Lower leg skin (tissue), 4 donors: ENCODE measurements around the gene ZNF22. TPM values are rescaled to one million over a fixed set of nuclear protein-coding genes. Genes with fewer than 3 reads are reported as not detected.

ENCODE experiments used
- DNase-seq, 2 donors: peaks; one replicate each; pipeline ENCODE4 v3.0.0-alpha.2; 2019; ENCODE audit warnings: low spot score in 2 of 2
- H3K4me3 ChIP-seq: fragments of 200-600 bp; sonication (generic); 2 replicates; pipeline ENCODE4 v1.5.1; 2017; ENCODE audit warnings: mild to moderate bottlenecking, low read depth; ENCODE audit not compliant: poor library complexity, severe bottlenecking
- POLR2A ChIP-seq, 2 donors: fragments of 450-650 bp; IDR thresholded peaks; one replicate each; pipeline ENCODE4 v1.6.1; 2016 to 2017; ENCODE audit warnings: antibody characterized with exemption in 2 of 2, mild to moderate bottlenecking in 1 of 2, moderate library complexity in 1 of 2
- WGBS, 2 donors: methylation state at CpG; one replicate each; pipeline ENCODE4 v1.1.5; 2018; 5-methylcytosine and 5-hydroxymethylcytosine counted together
- intact Hi-C: fragments of 100-400 bp; cut with DNase I; formaldehyde crosslinking; loops from one replicate; pipeline ENCODE4 v1.15.0; 2023; ENCODE audit warnings: low total_unique reads
- total RNA-seq, 4 donors: library from RNA; depleted of rRNA; stranded (reverse); fragments of >200 nt; gene quantifications; one replicate each; pipeline ENCODE4 v1.1.0, GENCODE V29; 2016
- TF ChIP-seq, protein P1 (sequence below), 3 donors: fragments of 450-650 bp; IDR thresholded peaks; one replicate each; pipeline ENCODE4 v1.5.1; 2016; ENCODE audit warnings: antibody characterized with exemption in 3 of 3, mild to moderate bottlenecking in 3 of 3, moderate library complexity in 2 of 3

The ZNF22 gene
- total RNA-seq, 4 donors from 2014 or later, result 6.7 to 14.1 (median 9.4) TPM

DNA sequence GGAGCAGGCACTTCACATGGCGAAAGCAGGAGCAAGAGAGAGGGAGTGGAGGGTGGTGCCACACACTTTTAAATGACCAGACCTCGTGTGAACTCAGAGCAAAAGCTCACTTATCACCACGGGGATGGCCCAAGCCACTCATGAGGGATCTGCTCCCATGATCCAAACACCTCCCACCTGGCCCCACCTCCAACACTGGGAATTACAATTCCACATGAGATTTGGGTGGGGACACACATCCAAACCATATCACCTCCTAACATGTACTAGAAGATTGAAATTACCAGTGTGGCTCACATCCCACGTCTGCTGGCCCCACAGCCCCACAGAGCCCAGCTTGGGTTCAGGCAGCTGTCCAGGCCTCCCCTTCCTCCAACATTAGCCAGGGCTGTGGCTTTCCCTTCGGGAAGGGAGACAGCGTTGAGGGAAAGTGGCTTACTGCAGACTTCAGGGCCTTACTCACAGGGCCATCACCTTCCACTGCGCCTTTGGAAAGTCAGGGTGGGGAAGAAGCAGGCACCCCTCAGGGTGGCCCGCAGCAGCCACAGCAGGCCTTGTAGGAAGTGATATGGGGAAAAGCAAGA is 29.8 kb upstream of the ZNF22 start:
- no peak for TF ChIP-seq POLR2A (IDR thresholded peaks at IDR 0.05)
- TF ChIP-seq, protein P1, sequence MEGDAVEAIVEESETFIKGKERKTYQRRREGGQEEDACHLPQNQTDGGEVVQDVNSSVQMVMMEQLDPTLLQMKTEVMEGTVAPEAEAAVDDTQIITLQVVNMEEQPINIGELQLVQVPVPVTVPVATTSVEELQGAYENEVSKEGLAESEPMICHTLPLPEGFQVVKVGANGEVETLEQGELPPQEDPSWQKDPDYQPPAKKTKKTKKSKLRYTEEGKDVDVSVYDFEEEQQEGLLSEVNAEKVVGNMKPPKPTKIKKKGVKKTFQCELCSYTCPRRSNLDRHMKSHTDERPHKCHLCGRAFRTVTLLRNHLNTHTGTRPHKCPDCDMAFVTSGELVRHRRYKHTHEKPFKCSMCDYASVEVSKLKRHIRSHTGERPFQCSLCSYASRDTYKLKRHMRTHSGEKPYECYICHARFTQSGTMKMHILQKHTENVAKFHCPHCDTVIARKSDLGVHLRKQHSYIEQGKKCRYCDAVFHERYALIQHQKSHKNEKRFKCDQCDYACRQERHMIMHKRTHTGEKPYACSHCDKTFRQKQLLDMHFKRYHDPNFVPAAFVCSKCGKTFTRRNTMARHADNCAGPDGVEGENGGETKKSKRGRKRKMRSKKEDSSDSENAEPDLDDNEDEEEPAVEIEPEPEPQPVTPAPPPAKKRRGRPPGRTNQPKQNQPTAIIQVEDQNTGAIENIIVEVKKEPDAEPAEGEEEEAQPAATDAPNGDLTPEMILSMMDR (IDR thresholded peaks at IDR 0.05), result no peak
- no peak overlapping the region for H3K4me3 ChIP-seq
- 96 to 97% methylated on average over 8 of the region's 8 CpGs for WGBS, 2 donors
- intact Hi-C loops, result no loop called here
- DNase-seq, result peak in 1 of 2 donors; percentile 76

DNA sequence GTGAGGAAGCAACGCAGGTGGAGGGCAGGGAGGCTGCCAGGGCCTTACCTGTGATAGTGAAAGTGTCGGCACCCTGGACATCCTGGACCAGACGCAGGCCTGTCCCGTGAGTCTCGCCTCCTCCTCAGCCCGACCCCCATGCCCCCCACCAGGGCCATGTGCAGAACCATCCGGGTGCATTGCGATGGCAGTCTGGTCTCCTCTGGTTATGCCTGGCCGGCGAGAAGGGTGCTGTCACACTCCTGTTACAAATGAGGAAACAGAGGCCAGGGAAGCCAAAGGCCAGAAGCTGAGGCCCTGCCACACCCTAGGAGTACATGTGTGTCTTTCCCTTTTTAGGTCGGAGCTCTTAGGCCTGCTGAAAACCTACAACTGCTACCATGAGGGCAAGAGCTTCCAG is 29.3 kb upstream of the ZNF22 start:
- no peak overlapping the region for H3K4me3 ChIP-seq
- TF ChIP-seq, protein P1 (IDR thresholded peaks at IDR 0.05), result no peak
- no peak for TF ChIP-seq POLR2A (IDR thresholded peaks at IDR 0.05)
- 84 to 93% methylated on average over 11 of the region's 11 CpGs for WGBS, 2 donors
- intact Hi-C loops, result no loop called here
- peak in 1 of 2 donors; percentile 86 for DNase-seq

DNA sequence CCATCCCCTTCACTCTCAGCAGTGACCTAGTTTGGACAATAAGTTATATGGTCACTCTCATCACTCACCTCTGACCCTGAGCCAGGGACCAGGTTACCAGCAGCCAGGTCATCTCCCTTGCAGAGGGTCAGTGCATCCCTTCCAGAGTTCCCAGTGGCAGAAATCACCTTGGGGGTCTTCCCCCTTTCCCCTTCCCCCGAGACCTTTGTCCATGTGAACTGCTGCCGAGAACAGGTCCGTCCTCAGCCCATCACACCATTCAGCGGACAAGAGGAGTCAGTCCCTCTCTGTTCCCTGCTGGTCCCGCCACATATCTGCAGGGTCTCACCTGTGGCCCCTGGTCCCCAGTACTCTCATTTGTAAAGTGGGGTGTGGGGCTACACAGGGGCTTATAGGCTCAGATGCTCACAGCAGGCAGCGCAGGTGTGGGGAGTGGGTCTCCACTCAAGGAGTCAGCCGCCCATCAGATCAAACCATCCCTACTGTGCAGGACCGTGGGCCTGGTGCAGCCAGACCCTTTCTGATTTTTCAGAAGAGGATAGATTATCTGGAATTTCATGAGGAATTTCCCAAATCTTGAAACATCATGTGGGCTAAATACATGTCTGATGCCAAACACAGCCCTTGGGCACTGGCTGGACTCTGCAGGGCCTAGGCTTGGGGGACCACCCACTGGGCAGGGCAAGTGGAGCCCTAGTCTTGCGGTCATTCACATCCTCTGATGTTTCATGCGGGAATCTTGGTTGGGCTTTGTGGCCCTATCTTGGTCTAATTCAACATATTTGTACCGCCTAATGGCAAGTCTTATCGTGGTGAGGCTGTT is 28.6 kb upstream of the ZNF22 start:
- intact Hi-C loops, result no loop called here
- no peak overlapping the region for H3K4me3 ChIP-seq
- peak in 1 of 2 donors; percentile 68 for DNase-seq
- TF ChIP-seq POLR2A (IDR thresholded peaks at IDR 0.05), result no peak
- TF ChIP-seq, protein P1 (IDR thresholded peaks at IDR 0.05), result no peak
- 97% methylated on average over 12 of the region's 12 CpGs for WGBS, 2 donors

DNA sequence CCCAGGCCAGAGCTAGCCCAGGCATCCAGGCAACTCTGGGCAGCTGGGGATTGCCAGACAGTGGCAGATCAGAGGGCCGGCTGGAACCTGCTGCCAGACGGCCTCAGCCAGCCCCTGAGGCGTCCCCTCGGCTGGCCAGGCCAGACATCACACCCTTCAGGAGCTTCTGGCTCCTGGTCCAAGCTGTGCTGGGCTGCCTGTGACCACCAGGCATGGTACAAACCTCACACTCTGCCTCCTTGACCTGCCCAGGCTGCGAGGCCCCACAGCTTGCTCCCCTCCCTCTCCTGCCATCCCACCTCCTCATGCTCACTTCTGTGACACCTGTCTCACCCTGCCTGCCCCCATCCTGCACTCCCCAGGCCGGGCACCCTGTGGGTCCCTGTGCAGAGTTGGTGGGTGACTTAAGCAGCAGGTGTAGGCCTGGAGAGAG is 27.8 kb upstream of the ZNF22 start:
- no peak overlapping the region for H3K4me3 ChIP-seq
- WGBS, 2 donors, result 85 to 94% methylated on average over 6 of the region's 6 CpGs
- no peak for TF ChIP-seq POLR2A (IDR thresholded peaks at IDR 0.05)
- intact Hi-C loops, result no loop called here
- DNase-seq, result no peak

DNA sequence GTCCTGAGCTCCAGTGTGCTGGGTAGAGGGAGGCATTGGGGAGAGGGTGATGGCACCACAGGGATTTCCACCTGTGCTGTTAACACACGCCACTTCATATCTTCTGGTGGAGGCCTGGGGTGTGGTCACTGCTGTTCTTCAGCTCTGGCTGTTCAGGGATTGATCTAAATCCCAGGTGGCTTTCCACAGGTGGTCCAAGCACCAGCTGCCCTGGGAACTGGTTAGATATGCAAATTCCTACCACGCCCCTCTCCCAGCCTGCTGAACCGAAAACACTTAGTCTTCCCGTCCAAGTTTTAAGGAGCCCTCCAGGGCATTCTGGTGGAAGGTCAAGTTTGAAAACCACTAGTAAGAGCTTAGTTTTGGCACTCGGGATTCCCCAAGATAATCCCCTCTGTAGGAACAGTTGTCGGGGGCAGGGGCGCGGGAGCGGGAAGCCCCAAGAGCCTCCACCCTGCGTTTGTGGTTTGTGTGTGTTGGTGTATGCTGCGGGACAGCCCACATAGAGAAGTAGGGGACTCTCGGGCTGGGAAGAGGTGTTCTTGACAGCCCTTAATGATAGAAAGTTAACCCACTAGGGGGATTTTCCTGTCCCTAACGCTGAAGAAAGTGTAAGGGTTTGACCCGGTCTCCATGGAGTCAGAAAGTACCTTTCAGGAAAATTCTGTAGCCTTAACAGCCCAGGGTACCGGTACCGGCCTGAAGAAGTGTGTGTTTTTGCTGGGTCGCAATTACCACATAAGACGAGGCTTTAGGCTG is 27.2 kb upstream of the ZNF22 start:
- no peak for DNase-seq
- 69 to 72% methylated on average over 17 to 18 of the region's 18 CpGs for WGBS, 2 donors
- TF ChIP-seq, protein P1 (IDR thresholded peaks at IDR 0.05), result no peak
- TF ChIP-seq POLR2A (IDR thresholded peaks at IDR 0.05), result no peak
- H3K4me3 ChIP-seq, result no peak overlapping the region
- intact Hi-C loops, result no loop called here

DNA sequence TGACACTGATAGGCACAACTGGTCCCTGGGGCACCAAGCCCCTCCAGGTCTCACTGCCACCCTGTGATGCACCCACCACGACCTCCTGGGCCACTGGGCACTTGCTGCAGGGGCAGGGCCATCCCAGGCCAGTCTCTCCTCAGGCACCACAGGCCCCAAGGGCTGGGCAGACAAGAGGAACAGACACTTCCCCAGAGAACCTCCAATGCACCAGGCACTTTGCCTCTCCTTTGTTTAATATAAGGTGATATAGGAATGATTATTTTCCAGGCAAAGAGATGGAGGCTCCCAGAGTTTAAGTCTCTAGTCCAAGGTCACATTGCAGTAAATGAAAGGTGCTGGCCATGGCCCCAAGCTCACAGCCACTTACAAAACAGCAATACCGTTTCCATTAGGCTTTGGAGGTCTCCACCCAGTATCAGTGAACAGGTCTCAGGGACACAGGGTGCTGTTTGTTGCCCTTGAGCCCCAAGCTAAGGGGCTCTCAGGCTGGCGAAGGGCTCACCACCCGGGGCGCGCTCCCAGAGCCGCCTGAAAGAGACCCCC is 26.6 kb upstream of the ZNF22 start:
- intact Hi-C loops, result no loop called here
- DNase-seq, result no peak
- TF ChIP-seq POLR2A (IDR thresholded peaks at IDR 0.05), result no peak
- TF ChIP-seq, protein P1 (IDR thresholded peaks at IDR 0.05), result no peak
- H3K4me3 ChIP-seq, result no peak overlapping the region
- WGBS, 2 donors, result 38 to 43% methylated on average over 7 of the region's 7 CpGs
